Measurements from ENCODE around the gene SAMSN1.
"Not testable (repeated sequence)": the region's sequence is repeated elsewhere in the genome, so short reads cannot be mapped to it uniquely, and the experiment has no call there.

The SAMSN1 gene

DNA sequence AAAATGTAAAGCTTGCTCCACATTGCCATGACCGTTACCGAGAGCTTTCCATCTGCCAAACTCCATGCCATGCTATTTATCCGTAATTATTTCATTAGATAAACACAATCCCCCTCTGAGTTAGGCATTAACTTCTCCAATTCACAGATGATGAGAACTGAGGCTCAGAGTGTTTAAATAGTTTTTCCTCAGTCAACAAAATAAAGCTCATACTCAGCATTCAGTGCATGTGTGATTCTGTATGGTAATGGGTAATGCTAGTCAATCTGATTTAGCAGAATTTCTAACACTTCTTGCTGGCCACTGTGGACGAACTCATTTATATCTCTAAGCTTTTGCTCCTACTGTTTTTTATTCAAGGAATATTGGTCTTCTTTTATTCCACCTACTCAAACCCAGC is 17.3 kb downstream of the SAMSN1 start:
- DNase-seq (ENCODE audit: low read depth) = no peak

DNA sequence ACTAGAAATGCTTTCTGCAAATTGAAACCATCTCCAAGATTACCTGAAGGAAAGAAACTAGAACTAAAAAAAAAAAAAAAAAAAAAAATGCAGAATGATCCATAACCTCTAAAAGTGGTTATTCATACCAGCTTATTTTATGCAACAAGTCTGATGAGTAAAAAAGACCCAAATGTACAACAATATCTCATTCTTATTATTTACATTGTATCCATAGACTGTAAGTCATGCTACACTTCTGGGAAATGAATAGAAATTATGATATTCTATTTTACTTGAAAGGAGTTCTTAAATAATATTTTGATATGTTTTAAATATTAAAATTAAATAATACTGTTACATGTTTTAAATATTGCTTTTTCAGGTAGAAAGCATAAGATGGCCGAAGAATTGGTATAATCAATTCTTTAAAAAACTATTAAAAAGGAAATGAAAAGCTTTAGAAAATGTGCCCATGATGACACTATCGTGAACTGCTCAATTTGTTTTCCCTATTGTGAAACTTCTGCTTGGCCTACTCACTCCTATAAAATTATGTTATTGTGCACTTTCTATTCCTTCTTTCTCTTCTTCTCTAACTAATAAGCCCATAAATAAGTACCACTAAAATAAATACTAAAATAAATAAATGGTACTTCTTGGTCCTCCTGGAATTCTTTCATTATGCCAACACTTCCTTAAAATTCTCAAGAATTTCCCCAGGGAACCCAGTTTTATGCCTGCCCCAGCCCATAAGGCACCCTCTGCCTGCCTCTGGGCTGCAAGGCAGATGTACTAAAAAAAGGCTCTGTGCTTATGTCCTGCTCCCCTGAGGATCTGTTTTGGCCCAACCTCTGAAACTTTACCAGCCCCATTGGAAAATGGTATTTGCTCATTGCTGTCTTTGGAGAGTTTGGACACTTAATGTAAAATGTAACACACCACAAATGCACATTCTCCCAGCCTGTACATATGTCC is 18.1 kb downstream of the SAMSN1 start:
- no peak for DNase-seq (ENCODE audit: low read depth)

DNA sequence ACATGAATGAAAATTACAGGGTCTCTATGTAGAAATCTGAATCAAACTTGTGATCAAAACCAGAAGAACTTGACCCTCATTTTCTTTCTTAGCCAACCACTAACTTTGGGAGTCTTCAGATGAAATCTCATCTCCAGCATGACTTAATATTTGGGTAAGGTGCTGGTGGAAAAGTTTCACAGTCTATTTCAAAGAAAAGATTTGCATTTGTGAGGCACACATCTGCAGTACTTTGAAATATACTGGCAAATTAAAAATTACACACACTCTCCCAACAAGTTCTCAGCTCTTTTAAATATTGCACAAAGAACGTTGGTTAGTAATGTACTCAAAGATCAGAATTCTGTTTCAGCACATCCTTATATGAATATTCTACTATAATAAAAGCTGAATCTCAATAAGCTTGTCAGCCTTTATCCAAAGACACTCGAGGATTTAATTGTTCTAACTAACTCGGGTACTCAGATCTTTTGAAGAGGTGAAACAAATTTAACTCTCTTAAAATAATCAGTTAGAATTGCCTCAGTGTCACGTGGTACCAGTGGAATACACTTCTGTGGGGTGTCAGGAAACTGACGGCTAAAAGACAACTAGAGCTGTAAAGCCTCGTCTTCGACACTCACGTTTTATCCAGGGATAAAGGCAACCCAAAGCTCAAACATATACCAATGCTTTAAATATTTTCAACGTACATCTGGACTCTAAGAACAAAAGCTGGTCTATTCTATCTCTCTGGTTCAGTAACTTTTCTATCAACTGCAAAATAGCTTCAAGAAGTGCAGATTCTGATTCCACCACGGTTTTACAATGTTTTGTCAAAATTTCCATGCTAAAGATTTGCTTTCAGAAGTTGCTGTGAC is 19.0 kb downstream of the SAMSN1 start:
- no peak for DNase-seq (ENCODE audit: low read depth)

- no peak for DNase-seq (ENCODE audit: low read depth)
These were observed 19.9 kb downstream of the SAMSN1 start for GRCh38 chr21:14526199-14526598.

DNA sequence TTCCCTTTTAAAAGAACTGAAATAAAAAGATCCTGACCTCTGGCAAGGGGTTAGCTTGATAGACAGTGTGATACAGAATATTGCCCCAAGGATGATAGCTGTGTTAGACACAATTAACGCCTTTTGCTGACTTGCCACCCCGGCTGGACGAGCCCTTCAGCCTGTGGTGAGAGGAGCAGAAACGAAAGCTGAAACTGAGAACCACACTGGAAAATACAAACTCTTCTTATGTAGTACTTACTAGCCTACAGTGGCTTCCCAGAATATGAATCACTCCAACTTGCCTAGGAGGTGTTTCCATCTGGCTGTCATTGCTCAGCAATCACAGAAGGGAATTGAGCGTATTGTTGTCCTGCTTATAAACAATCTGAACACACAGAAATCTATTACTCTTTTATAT is 22.9 kb downstream of the SAMSN1 start:
- DNase-seq (ENCODE audit: low read depth) = no peak

- DNase-seq (ENCODE audit: low read depth) = no peak
These were observed 23.4 kb downstream of the SAMSN1 start for GRCh38 chr21:14522736-14523135.

DNA sequence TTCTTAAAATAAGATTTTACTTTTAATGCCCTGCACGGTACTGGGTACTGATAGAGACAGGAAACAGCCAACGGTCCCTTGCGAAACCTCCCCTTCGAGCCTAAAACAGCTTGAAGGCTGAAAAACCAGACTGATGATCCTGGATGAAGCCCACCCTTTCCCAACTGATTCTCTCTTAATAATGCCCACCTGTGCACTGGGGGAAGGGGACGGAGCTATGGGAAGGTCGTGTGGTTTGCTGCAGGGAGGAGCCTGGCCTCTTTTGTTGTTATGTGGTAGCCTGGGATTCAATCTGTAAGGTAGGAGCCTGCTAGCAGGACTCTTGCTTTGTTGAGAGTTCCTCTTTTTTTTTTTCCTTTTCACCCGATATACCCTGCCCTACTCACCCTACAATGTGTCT is 25.6 kb downstream of the SAMSN1 start:
- DNase-seq (ENCODE audit: low read depth) = no peak

GRCh38 chr21:14519000-14519399 is 27.1 kb downstream of the SAMSN1 start:
- no peak for DNase-seq (ENCODE audit: low read depth)

GRCh38 chr21:14513804-14514203 is 32.3 kb downstream of the SAMSN1 start:
- no peak for DNase-seq (ENCODE audit: low read depth)

GRCh38 chr21:14506859-14507457 is 39.2 kb downstream of the SAMSN1 start:
- DNase-seq (ENCODE audit: low read depth) = not testable (repeated sequence)

- no peak for DNase-seq (ENCODE audit: low read depth)
These were observed 45.2 kb downstream of the SAMSN1 start for GRCh38 chr21:14500873-14501272.

GRCh38 chr21:14499316-14499715 is 46.8 kb downstream of the SAMSN1 start:
- no peak for DNase-seq (ENCODE audit: low read depth)

- no peak for DNase-seq (ENCODE audit: low read depth)
These were observed 48.3 kb downstream of the SAMSN1 start for GRCh38 chr21:14497825-14498224.

- DNase-seq (ENCODE audit: low read depth) = no peak
These were observed 51.0 kb downstream of the SAMSN1 start for GRCh38 chr21:14495075-14495474.

DNA sequence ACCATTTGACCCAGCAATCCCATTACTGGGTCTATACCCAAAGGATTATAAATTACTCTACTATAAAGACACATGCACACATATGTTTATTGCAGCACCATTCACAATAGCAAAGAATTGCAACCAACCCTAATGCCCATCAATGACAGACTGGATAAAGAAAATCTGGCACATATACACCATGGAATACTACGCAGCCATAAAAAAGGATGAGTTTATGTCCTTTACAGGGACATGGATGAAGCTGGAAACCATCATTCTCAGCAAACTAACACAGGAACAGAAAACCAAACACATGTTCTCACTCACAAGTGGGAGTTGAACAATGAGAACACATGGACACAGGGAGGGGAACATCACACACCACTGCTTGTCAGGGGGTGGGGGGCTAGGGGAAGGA is 51.9 kb downstream of the SAMSN1 start:
- not testable (repeated sequence) for DNase-seq (ENCODE audit: low read depth)

DNA sequence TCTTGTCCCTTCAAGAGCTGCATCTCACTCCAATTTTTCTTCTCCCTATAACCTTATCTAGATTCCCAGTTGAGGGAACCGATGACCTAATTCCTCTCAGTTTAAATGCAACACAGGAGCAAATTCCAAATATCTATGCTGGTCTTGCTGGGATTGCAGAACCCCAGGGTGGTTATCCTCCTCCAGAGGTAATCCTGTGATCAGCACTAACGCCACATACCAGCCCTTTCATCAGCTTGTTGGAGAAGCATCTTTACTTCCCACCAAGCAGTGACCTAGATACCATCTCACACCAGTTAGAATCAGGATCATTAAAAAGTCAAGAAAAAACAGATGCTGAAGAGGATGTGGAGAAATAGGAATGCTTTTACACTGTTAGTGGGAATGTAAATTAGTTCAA is 52.4 kb downstream of the SAMSN1 start:
- no peak for DNase-seq (ENCODE audit: low read depth)

DNA sequence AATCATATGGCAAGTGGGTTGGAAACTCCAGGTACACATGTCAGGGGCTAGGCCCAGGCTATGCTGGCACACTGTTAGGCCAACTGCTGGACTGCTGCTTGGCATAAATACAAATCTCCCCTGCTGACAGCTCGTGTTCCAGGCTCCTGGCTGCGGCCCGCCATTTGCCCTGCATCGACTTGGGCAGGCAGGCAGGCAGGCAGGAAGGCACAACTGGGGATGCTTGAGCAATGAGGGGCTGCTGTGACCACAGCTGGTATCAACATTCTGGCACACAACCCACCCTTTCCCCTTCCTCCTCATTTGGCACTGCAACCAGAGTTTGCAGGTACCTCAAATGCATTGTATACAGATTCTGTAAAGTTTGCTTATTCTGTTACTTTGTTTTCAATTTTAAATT is 53.2 kb downstream of the SAMSN1 start:
- no peak for DNase-seq (ENCODE audit: low read depth)

DNA sequence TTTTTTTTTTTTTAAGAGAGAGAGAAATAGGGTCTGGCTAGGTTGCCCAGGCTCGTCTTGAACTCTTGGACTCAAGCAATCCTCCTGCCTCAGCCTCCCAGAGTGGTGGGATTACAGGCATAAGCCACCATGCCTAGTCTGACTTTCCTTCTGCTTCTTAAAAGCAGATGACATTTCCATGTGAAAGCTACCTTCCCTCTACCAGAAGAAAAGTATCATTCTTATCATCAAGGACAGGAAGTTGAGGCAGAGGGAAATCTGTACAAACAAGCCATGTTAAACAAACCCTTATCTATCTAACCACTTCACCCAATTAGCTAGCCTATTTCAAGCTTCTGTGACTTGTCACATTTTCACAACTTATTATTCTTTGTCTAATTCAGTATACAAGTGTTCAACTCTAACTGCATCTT is 54.8 kb downstream of the SAMSN1 start:
- DNase-seq (ENCODE audit: low read depth) = no peak

DNA sequence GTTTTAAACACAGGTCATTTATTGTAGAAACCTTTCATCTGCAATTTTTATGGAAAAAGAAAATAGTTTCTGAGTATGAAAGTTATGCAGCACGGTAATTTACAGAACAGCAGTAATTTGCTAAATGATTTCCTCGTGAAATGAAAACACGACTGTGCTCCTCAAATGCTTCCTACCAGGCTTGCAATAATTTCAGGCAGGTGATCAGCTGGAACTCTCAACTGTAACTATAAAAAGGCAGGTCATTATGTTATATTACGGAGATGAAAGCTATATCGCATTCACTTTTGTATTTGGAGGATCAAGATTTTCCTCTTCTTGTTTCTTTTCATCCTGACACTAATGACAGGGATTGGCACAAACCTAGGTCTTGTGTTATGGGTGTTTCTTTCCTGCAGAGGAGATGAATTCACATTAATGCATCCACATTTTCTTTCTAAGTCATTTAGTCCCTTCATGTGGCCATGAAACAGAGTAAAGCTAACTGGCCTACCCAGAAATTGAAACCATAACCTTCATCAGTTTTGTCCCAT is 57.4 kb downstream of the SAMSN1 start:
- DNase-seq (ENCODE audit: low read depth) = no peak

- DNase-seq (ENCODE audit: low read depth) = no peak
These were observed 58.4 kb downstream of the SAMSN1 start for GRCh38 chr21:14487490-14488432.

DNA sequence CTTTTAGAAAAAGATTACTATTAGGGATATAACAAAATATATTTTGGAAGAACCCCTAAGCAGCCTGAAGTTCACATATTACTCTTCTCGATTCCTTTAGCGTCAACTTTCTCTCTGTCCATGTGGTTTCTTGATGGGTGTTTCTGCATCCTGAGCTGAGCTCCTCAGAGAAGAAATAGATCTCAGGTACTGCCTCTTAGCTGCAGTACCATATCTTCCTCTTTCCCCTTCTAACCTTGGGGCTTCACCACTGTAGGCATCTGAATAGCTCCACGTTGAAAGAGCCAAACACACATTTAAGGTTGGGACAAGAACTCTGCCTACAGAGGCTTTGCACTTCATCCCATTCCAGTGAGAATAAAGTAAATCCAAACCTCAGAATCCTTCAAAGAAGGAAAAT is 59.2 kb downstream of the SAMSN1 start:
- DNase-seq (ENCODE audit: low read depth) = no peak
